Tibial nerve (tissue), 4 donors: ENCODE measurements around the gene FBXL17.

Source experiments
- CTCF ChIP-seq, 5 experiments: fragments of 200-600 bp in 3 of 5; fragments of 450-650 bp in 2 of 5; sonication (generic) in 3 of 5; IDR thresholded peaks; one replicate each; pipeline ENCODE4 v1.5.1; 2016 to 2019; ENCODE audit warnings: antibody characterized with exemption in 5 of 5, mild to moderate bottlenecking in 3 of 5, moderate library complexity in 2 of 5
- EP300 ChIP-seq, 2 donors: sonication (generic); formaldehyde crosslinking; IDR thresholded peaks; one replicate each; pipeline ENCODE4 v1.6.1; 2017; ENCODE audit warnings: antibody characterized with exemption in 2 of 2, mild to moderate bottlenecking in 1 of 2
- POLR2A ChIP-seq, 2 donors: fragments of 450-650 bp; IDR thresholded peaks; one replicate each; pipeline ENCODE4 v1.6.1; 2017; ENCODE audit warnings: antibody characterized with exemption in 2 of 2, mild to moderate bottlenecking in 2 of 2, moderate library complexity in 2 of 2

GRCh38 chr5:107971846-107972245 is 410.1 kb downstream of the FBXL17 start:
- no peak for TF ChIP-seq CTCF (IDR thresholded peaks at IDR 0.05)
- TF ChIP-seq POLR2A (IDR thresholded peaks at IDR 0.05) = no peak
- no peak for TF ChIP-seq EP300 (IDR thresholded peaks at IDR 0.05)
